Gastrocnemius medialis (tissue), 4 donors: ENCODE measurements around the gene CACNA1D. TPM values are rescaled to one million over a fixed set of nuclear protein-coding genes. Genes with fewer than 3 reads are reported as not detected.

Experiments used
- ATAC-seq, 2 donors: fragments of 150-250 bp; one replicate each; pipeline ENCODE4 v1.9.1; 2016
- DNase-seq, 2 donors: peaks; one replicate each; pipeline ENCODE4 v3.0.0-alpha.2; 2019
- H3K27ac ChIP-seq, 4 donors: fragments of 200-600 bp; sonication (generic); 1 replicate in 1 of 4; 2 replicates in 3 of 4; pipeline ENCODE4 v1.5.1; 2016 to 2018; ENCODE audit warnings: mild to moderate bottlenecking in 2 of 4, moderate library complexity in 1 of 4
- H3K27me3 ChIP-seq, 3 donors: fragments of 200-600 bp; sonication (generic) in 2 of 3; 1 replicate in 1 of 3; 2 replicates in 2 of 3; pipeline versions ENCODE4 v1.5.1 to v1.6.0; 2016 to 2019; ENCODE audit warnings: mild to moderate bottlenecking in 1 of 3, moderate library complexity in 1 of 3
- H3K36me3 ChIP-seq, 2 donors: fragments of 200-600 bp; sonication (generic) in 1 of 2; one replicate each; pipeline ENCODE4 v1.5.1; 2017 to 2018
- H3K4me1 ChIP-seq, 2 donors: fragments of 200-600 bp; sonication (generic) in 1 of 2; one replicate each; pipeline ENCODE4 v1.5.1; 2016 to 2017; ENCODE audit warnings: mild to moderate bottlenecking in 2 of 2
- H3K4me3 ChIP-seq, 4 donors: fragments of 200-600 bp; sonication (generic) in 3 of 4; 1 replicate in 1 of 4; 2 replicates in 3 of 4; pipeline ENCODE4 v1.5.1; 2016 to 2019; ENCODE audit warnings: mild to moderate bottlenecking in 2 of 4
- H3K9me3 ChIP-seq, 3 donors: fragments of 200-600 bp; sonication (generic) in 2 of 3; 1 replicate in 1 of 3; 2 replicates in 2 of 3; pipeline ENCODE4 v1.5.1; 2016 to 2019
- CTCF ChIP-seq, 5 experiments: fragments of 450-650 bp in 3 of 5; fragments of 200-600 bp in 2 of 5; sonication (generic) in 2 of 5; IDR thresholded peaks in 4 of 5; conservative IDR thresholded peaks in 1 of 5; 1 replicate in 4 of 5; 2 replicates in 1 of 5; pipeline ENCODE4 v1.5.1; 2016 to 2019; ENCODE audit warnings: antibody characterized with exemption in 5 of 5, mild to moderate bottlenecking in 3 of 5, moderate library complexity in 3 of 5
- POLR2A ChIP-seq, 2 donors: fragments of 450-650 bp; IDR thresholded peaks; one replicate each; pipeline ENCODE4 v1.6.1; 2017; ENCODE audit warnings: antibody characterized with exemption in 2 of 2, mild to moderate bottlenecking in 2 of 2, moderate library complexity in 2 of 2
- in situ Hi-C, 4 donors: fragments of 200-750 bp; cut with MboI; loops; one replicate each; pipeline versions ENCODE4 v1.15.0 to v1.8.0; 2017; ENCODE audit warnings: low sequenced_read_pairs in 4 of 4
- intact Hi-C: fragments of 100-400 bp; cut with DNase I; formaldehyde crosslinking; loops from one replicate; pipeline ENCODE4 v1.15.1; 2023; ENCODE audit warnings: low total_unique reads
- total RNA-seq, 4 donors: library from RNA; depleted of rRNA; stranded (reverse); fragments of >200 nt; gene quantifications; one replicate each; pipeline versions ENCODE4 v1.1.0 to v1.2.3, GENCODE V29; 2016

The CACNA1D gene
- total RNA-seq, 4 donors from 2014 or later, result 0.18 to 0.34 TPM; not detected in 2

DNA sequence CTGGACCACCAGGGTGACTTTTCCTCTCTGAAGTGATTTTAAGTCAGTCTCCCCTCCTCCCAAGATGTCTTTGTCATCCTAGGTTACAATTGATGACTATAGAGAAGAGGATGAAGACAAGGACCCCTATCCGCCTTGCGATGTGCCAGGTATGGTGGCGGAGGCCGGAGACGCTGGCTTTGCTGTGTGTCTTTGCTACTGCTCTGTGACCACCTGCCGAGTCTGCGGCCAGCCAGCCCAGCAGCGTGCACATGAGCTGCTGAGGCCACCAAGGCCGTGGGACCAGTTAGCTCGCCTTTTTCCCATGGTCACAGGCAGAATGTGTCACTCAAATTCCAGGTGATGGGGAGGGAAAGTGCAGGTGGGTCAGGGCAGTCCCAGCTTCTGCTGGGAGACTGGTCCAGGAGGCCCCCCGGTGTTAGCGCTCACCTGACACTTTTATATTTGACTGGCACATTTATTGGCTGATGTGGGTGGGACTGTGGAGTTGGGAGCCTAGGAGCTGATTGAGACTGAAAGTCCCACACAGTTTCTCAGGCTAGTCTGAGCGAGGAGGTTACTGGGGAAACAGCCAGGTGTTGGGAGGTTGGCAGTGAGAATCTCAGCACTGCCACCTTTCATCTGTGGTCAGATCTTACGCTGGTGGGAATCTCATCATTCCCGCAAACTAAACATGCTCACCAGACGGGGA, 237.7 kb downstream of the CACNA1D start:
- H3K9me3 ChIP-seq, result no peaks in the 10 kb centered on the region
- no peaks in the 10 kb centered on the region for H3K36me3 ChIP-seq
- in situ Hi-C loops (no loop called here), intact Hi-C loops (no loop called here)
- H3K4me3 ChIP-seq, result no peak overlapping the region
- ATAC-seq (no peak), DNase-seq (no peak)
- H3K27ac ChIP-seq, result no peak overlapping the region
- no peaks in the 10 kb centered on the region for H3K27me3 ChIP-seq
- peaks cover 4 to 7% of the 10 kb centered on the region in 2 donors for H3K4me1 ChIP-seq
- no peak for TF ChIP-seq POLR2A (IDR thresholded peaks at IDR 0.05)
- no peak for TF ChIP-seq CTCF (IDR thresholded peaks at IDR 0.05 in 4 of 5, conservative IDR thresholded peaks at IDR 0.05 in 1 of 5)

GRCh38 chr3:53733446-53733845, 239.0 kb downstream of the CACNA1D start:
- H3K4me3 ChIP-seq, result no peak overlapping the region
- H3K9me3 ChIP-seq, result no peaks in the 10 kb centered on the region
- no peaks in the 10 kb centered on the region for H3K36me3 ChIP-seq
- H3K4me1 ChIP-seq, result peaks cover 4 to 7% of the 10 kb centered on the region in 2 donors
- TF ChIP-seq CTCF (IDR thresholded peaks at IDR 0.05 in 4 of 5, conservative IDR thresholded peaks at IDR 0.05 in 1 of 5), result no peak
- no peak for TF ChIP-seq POLR2A (IDR thresholded peaks at IDR 0.05)
- no peaks in the 10 kb centered on the region for H3K27me3 ChIP-seq
- in situ Hi-C loops, result no loop called here
- ATAC-seq (no peak), DNase-seq (no peak)
- intact Hi-C loops, result no loop called here
- H3K27ac ChIP-seq, result no peak overlapping the region

DNA sequence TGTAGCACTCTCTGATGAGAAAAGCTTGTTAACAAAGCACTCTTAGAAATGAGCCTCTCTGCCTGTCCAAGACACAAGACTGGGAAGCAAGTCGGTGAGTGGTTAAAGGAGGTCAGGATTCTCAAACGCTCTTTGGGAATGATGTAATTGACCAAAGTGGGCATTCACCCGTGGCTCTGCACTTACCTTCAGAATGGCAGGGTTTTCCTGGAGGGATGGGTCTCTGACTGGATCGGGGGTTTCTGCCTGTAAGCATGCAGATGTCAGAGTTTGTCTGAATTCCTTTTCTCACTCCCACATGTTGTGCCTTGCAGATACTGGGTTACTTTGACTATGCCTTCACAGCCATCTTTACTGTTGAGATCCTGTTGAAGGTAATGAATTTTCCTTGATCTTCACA, 245.6 kb downstream of the CACNA1D start:
- Histone ChIP-seq H3K4me3 (no peak overlapping the region), H3K27ac (no peak overlapping the region), H3K36me3 (no peaks in the 10 kb centered on the region), H3K9me3 (no peaks in the 10 kb centered on the region), H3K4me1 (no peaks in the 10 kb centered on the region), H3K27me3 (no peaks in the 10 kb centered on the region)
- in situ Hi-C loops (no loop called here), intact Hi-C loops (loop anchor here (5.0 kb wide), 1 partner anchor 898 kb away; no protein-coding TSS in a partner anchor)
- no peak for TF ChIP-seq POLR2A (IDR thresholded peaks at IDR 0.05)
- no peak for TF ChIP-seq CTCF (IDR thresholded peaks at IDR 0.05 in 4 of 5, conservative IDR thresholded peaks at IDR 0.05 in 1 of 5)
- ATAC-seq (no peak), DNase-seq (no peak)

- H3K36me3 ChIP-seq, result no peaks in the 10 kb centered on the region
- intact Hi-C loops (no loop called here), in situ Hi-C loops (no loop called here)
- H3K27me3 ChIP-seq, result no peaks in the 10 kb centered on the region
- ATAC-seq (no peak), DNase-seq (no peak)
- H3K4me3 ChIP-seq, result no peak overlapping the region
- no peaks in the 10 kb centered on the region for H3K4me1 ChIP-seq
- no peak for TF ChIP-seq CTCF (IDR thresholded peaks at IDR 0.05 in 4 of 5, conservative IDR thresholded peaks at IDR 0.05 in 1 of 5)
- no peak for TF ChIP-seq POLR2A (IDR thresholded peaks at IDR 0.05)
- H3K27ac ChIP-seq, result no peak overlapping the region
- H3K9me3 ChIP-seq, result no peaks in the 10 kb centered on the region
These were observed 246.5 kb downstream of the CACNA1D start for GRCh38 chr3:53740956-53741355.

- no peaks in the 10 kb centered on the region for H3K36me3 ChIP-seq
- intact Hi-C loops (no loop called here), in situ Hi-C loops (no loop called here)
- no peaks in the 10 kb centered on the region for H3K9me3 ChIP-seq
- DNase-seq (peak in 1 of 2 donors; percentile 25), ATAC-seq (peak; percentile 62 to 65)
- no peaks in the 10 kb centered on the region for H3K27me3 ChIP-seq
- TF ChIP-seq CTCF (IDR thresholded peaks at IDR 0.05 in 4 of 5, conservative IDR thresholded peaks at IDR 0.05 in 1 of 5) (no peak), POLR2A (IDR thresholded peaks at IDR 0.05) (no peak)
- no peak overlapping the region for H3K4me3 ChIP-seq
- no peak overlapping the region for H3K27ac ChIP-seq
- no peaks in the 10 kb centered on the region for H3K4me1 ChIP-seq
These were observed 249.9 kb downstream of the CACNA1D start for GRCh38 chr3:53744351-53744750.
